Spleen (tissue), 11 donors: ENCODE data around the gene OXCT1. TPM values are rescaled to one million over a fixed set of nuclear protein-coding genes. Genes with fewer than 3 reads are reported as not detected.
A peak's percentile ranks its signal among the peaks of the same experiment; 100 is the strongest.

ENCODE experiments used
- DNase-seq: peaks from one replicate; pipeline ENCODE4 v3.0.0-alpha.2; 2020
- H3K27ac ChIP-seq, 8 donors: fragments of 200-600 bp; sonication (generic) in 7 of 8; 1 replicate in 4 of 8; 2 replicates in 4 of 8; pipeline versions ENCODE4 v1.5.0 to v1.8.0; 2016 to 2021; ENCODE audit warnings: inconsistent platforms in 4 of 8, mild to moderate bottlenecking in 4 of 8, moderate library complexity in 1 of 8
- H3K27me3 ChIP-seq, 7 donors: fragments of 200-600 bp; sonication (generic) in 6 of 7; replicated peaks in 1 of 7; 1 replicate in 4 of 7; 2 replicates in 3 of 7; pipeline versions ENCODE4 v1.5.0 to v1.8.0; 2016 to 2021; ENCODE audit warnings: inconsistent platforms in 3 of 7, mild to moderate bottlenecking in 1 of 7
- H3K36me3 ChIP-seq, 6 donors: fragments of 200-600 bp; sonication (generic) in 5 of 6; 1 replicate in 4 of 6; 2 replicates in 2 of 6; pipeline versions ENCODE4 v1.5.0 to v1.8.0; 2016 to 2021; ENCODE audit warnings: inconsistent platforms in 2 of 6
- H3K4me1 ChIP-seq, 6 donors: fragments of 200-600 bp; sonication (generic) in 5 of 6; 1 replicate in 3 of 6; 2 replicates in 3 of 6; pipeline versions ENCODE4 v1.5.0 to v1.8.0; 2016 to 2021; ENCODE audit warnings: inconsistent platforms in 3 of 6
- H3K4me3 ChIP-seq, 8 donors: fragments of 200-600 bp; sonication (generic) in 7 of 8; 1 replicate in 4 of 8; 2 replicates in 4 of 8; pipeline versions ENCODE4 v1.5.0 to v1.8.0; 2016 to 2021; ENCODE audit warnings: inconsistent platforms in 4 of 8, mild to moderate bottlenecking in 4 of 8, moderate library complexity in 2 of 8
- H3K9me3 ChIP-seq, 8 donors: fragments of 200-600 bp; sonication (generic) in 7 of 8; 1 replicate in 4 of 8; 2 replicates in 4 of 8; pipeline versions ENCODE4 v1.5.0 to v1.8.0; 2016 to 2021; ENCODE audit warnings: inconsistent platforms in 4 of 8
- CTCF ChIP-seq, 11 experiments: fragments of 200-600 bp in 7 of 11; fragments of 450-650 bp in 4 of 11; sonication (generic) in 4 of 11; IDR thresholded peaks in 8 of 11; conservative IDR thresholded peaks in 3 of 11; 1 replicate in 7 of 11; 2 replicates in 4 of 11; pipeline versions ENCODE4 v1.4.0 to v1.8.0; 2016 to 2021; ENCODE audit warnings: antibody characterized with exemption in 11 of 11, inconsistent platforms in 4 of 11, mild to moderate bottlenecking in 1 of 11
- POLR2A ChIP-seq, 3 donors: fragments of 450-650 bp; IDR thresholded peaks; one replicate each; pipeline ENCODE4 v1.5.1; 2017; ENCODE audit warnings: antibody characterized with exemption in 3 of 3, mild to moderate bottlenecking in 1 of 3
- POLR2AphosphoS5 ChIP-seq, 3 donors: sonication (generic); formaldehyde crosslinking; IDR thresholded peaks; one replicate each; pipeline ENCODE4 v1.5.1; 2017; ENCODE audit warnings: antibody characterized with exemption in 3 of 3
- WGBS, 5 donors: extraction: QIAGEN DNeasy Blood & Tissue Kit in 3 of 5; methylation state at CpG; one replicate each; pipeline versions ENCODE4 v1.1.5 to v1.1.7; 2013 to 2018; 5-methylcytosine and 5-hydroxymethylcytosine counted together
- intact Hi-C: fragments of 100-400 bp; cut with DNase I; formaldehyde crosslinking; loops from one replicate; pipeline ENCODE4 v1.15.0; 2023; ENCODE audit warnings: low total_unique reads
- polyA plus RNA-seq, 3 donors: library from polyadenylated mRNA; stranded (reverse); fragments of 200-250 nt; gene quantifications; one replicate each; pipeline ENCODE4 v1.2.1, GENCODE V29; 2013
- total RNA-seq, 7 donors: library from RNA; depleted of rRNA in 3 of 7; stranded (reverse); fragments of >200 nt in 3 of 7; fragmentation: NEBNext Ultra II Directional in 4 of 7; extraction: Animal tissue kit (Norgen Biotek cat#: 25700) in 4 of 7; gene quantifications; one replicate each; pipeline versions ENCODE4 v1.1.0 to v1.2.1, GENCODE V29; 2016 to 2021
- donor health status: healthy with polysubstance abuse.
- donor health status: DM: no; HTN: no; CAD: no; lungs with moderate emphysema.
- donor health status: DM: no; HTN: no; CAD: no.
- donor health status: Bipolar disorder and iron deficiency.
- donor health status: healthy.
- donor health status: DM: no; HTN: no; CAD: no.
- donor health status: DM: yes; HTN: yes; CAD: no.

OXCT1 gene
- total and polyA plus RNA-seq, 10 donors, result 7.0 to 16.7 (median 13.5) TPM

- H3K27ac ChIP-seq, result no peak overlapping the region
- TF ChIP-seq POLR2AphosphoS5 (IDR thresholded peaks at IDR 0.05) (no peak), CTCF (IDR thresholded peaks at IDR 0.05 in 8 of 11, conservative IDR thresholded peaks at IDR 0.05 in 3 of 11) (peak; percentile 22 to 75 (median 67))
- H3K27me3 ChIP-seq, result no peaks in the 10 kb centered on the region
- peaks cover 0 to 3% (median 0%) of the 10 kb centered on the region in 6 donors for H3K4me1 ChIP-seq
- DNase-seq, result no peak
- H3K4me3 ChIP-seq, result no peak overlapping the region
- 34 to 45% (median 41%) methylated on average over 6 of the region's 6 CpGs for WGBS, 5 donors
- intact Hi-C loops, result loop anchor here (5.0 to 10.0 kb wide), 2 partner anchors 569 to 941 kb away; no protein-coding TSS in a partner anchor
- H3K9me3 ChIP-seq, result no peaks in the 10 kb centered on the region
- H3K36me3 ChIP-seq, result peaks cover 0 to 54% (median 4%) of the 10 kb centered on the region in 6 donors
These were observed 26.5 kb downstream of the OXCT1 start for GRCh38 chr5:41843456-41844370.

GRCh38 chr5:41842777-41843176 is 27.4 kb downstream of the OXCT1 start:
- intact Hi-C loops, result loop anchor here (5.0 to 10.0 kb wide), 2 partner anchors 568 to 940 kb away; no protein-coding TSS in a partner anchor
- H3K4me3 ChIP-seq, result no peak overlapping the region
- peaks cover 0 to 3% (median 0%) of the 10 kb centered on the region in 6 donors for H3K4me1 ChIP-seq
- no peak overlapping the region for H3K27ac ChIP-seq
- no peak for TF ChIP-seq POLR2A (IDR thresholded peaks at IDR 0.05)
- no peak for TF ChIP-seq POLR2AphosphoS5 (IDR thresholded peaks at IDR 0.05)
- no peak for TF ChIP-seq CTCF (IDR thresholded peaks at IDR 0.05 in 8 of 11, conservative IDR thresholded peaks at IDR 0.05 in 3 of 11)
- no peak for DNase-seq
- H3K9me3 ChIP-seq, result no peaks in the 10 kb centered on the region
- H3K27me3 ChIP-seq, result no peaks in the 10 kb centered on the region
- peaks cover 0 to 63% (median 8%) of the 10 kb centered on the region in 6 donors for H3K36me3 ChIP-seq

- Histone ChIP-seq H3K9me3 (no peaks in the 10 kb centered on the region), H3K27me3 (no peaks in the 10 kb centered on the region), H3K4me1 (peaks cover 0 to 3% (median 0%) of the 10 kb centered on the region in 6 donors), H3K4me3 (no peak overlapping the region), H3K36me3 (peaks cover 0 to 71% (median 8%) of the 10 kb centered on the region in 6 donors), H3K27ac (no peak overlapping the region)
- TF ChIP-seq POLR2AphosphoS5 (IDR thresholded peaks at IDR 0.05), result no peak
- TF ChIP-seq POLR2A (IDR thresholded peaks at IDR 0.05), result no peak
- TF ChIP-seq CTCF (IDR thresholded peaks at IDR 0.05 in 8 of 11, conservative IDR thresholded peaks at IDR 0.05 in 3 of 11), result no peak
- no peak for DNase-seq
- intact Hi-C loops, result loop anchor here (5.0 to 10.0 kb wide), 2 partner anchors 567 to 939 kb away; no protein-coding TSS in a partner anchor
- 85 to 96% (median 89%) methylated on average over 4 of the region's 4 CpGs for WGBS, 5 donors
These were observed 28.9 kb downstream of the OXCT1 start for GRCh38 chr5:41841325-41841724.

- Histone ChIP-seq H3K4me1 (peaks cover 0 to 3% (median 0%) of the 10 kb centered on the region in 6 donors), H3K36me3 (peaks cover 0 to 74% (median 8%) of the 10 kb centered on the region in 6 donors), H3K4me3 (no peak overlapping the region), H3K27ac (no peak overlapping the region), H3K9me3 (no peaks in the 10 kb centered on the region), H3K27me3 (no peaks in the 10 kb centered on the region)
- 86 to 90% (median 89%) methylated on average over 1 of the region's 1 CpG for WGBS, 5 donors
- no peak for TF ChIP-seq POLR2A (IDR thresholded peaks at IDR 0.05)
- intact Hi-C loops, result loop anchor here (5.0 to 10.0 kb wide), 2 partner anchors 565 to 938 kb away; no protein-coding TSS in a partner anchor
- DNase-seq, result no peak
These were observed 30.0 kb downstream of the OXCT1 start for GRCh38 chr5:41840251-41840650.
